Common myeloid progenitor, CD34-positive (primary cell): ENCODE data around the gene KRTAP19-1.

Experiments
- CTCF ChIA-PET: fragments of 350-600 bp; sonication (Branson Sonifier 250); formaldehyde crosslinking; loops from one replicate; lab custom pipeline; 2021; ENCODE audit warnings: antibody characterized with exemption; lab: Charles Lee
- POLR2A ChIA-PET: fragments of 350-600 bp; sonication (Branson Sonifier 250); formaldehyde crosslinking; loops from one replicate; lab custom pipeline; 2021; ENCODE audit warnings: antibody characterized with exemption; lab: Charles Lee
- DNase-seq, 3 donors: peaks; one replicate each; pipeline versions ENCODE4 v3.0.0 to v3.0.0-alpha.2; 2013
- H3K27ac ChIP-seq, 2 experiments: 1 replicate in 1 of 2; 2 replicates in 1 of 2; pipeline ENCODE4 v1.7.0; 2013; ENCODE audit warnings: inconsistent platforms in 2 of 2, low read length in 2 of 2, mild to moderate bottlenecking in 2 of 2, low read depth in 1 of 2, moderate library complexity in 1 of 2; ENCODE audit not compliant: severe bottlenecking in 2 of 2, insufficient read depth in 1 of 2, poor library complexity in 1 of 2
- H3K27me3 ChIP-seq, 5 experiments: replicated peaks in 2 of 5; 1 replicate in 3 of 5; 2 replicates in 2 of 5; pipeline versions ENCODE4 v1.6.1 to v1.7.0; 2013; ENCODE audit warnings: low read length in 4 of 5, mild to moderate bottlenecking in 2 of 5, moderate library complexity in 2 of 5, inconsistent platforms in 1 of 5; ENCODE audit not compliant: insufficient read depth in 5 of 5, control insufficient read depth in 4 of 5
- H3K36me3 ChIP-seq, 4 experiments: 1 replicate in 2 of 4; 2 replicates in 2 of 4; pipeline versions ENCODE4 v1.6.1 to v1.7.0; 2013; ENCODE audit warnings: low read length in 3 of 4, control low read depth in 1 of 4, mild to moderate bottlenecking in 1 of 4; ENCODE audit not compliant: control insufficient read depth in 4 of 4, insufficient read depth in 4 of 4
- H3K4me1 ChIP-seq, 4 experiments: 1 replicate in 3 of 4; 2 replicates in 1 of 4; pipeline versions ENCODE4 v1.6.1 to v1.7.1; 2013; ENCODE audit warnings: low read length in 3 of 4, mild to moderate bottlenecking in 3 of 4, control low read depth in 1 of 4, inconsistent platforms in 1 of 4, moderate library complexity in 1 of 4; ENCODE audit not compliant: control insufficient read depth in 4 of 4, insufficient read depth in 4 of 4; ENCODE audit errors: control extremely low read depth in 1 of 4
- H3K4me3 ChIP-seq, 7 experiments: 1 replicate in 4 of 7; 2 replicates in 3 of 7; pipeline versions ENCODE4 v1.5.1 to v1.7.0; 2013; ENCODE audit warnings: mild to moderate bottlenecking in 7 of 7, low read length in 6 of 7, moderate library complexity in 6 of 7, inconsistent platforms in 2 of 7, low read depth in 2 of 7, control low read depth in 1 of 7; ENCODE audit not compliant: insufficient read depth in 4 of 7, control insufficient read depth in 1 of 7; ENCODE audit errors: extremely low read depth in 1 of 7
- H3K9me3 ChIP-seq, 5 experiments: 1 replicate in 4 of 5; 2 replicates in 1 of 5; pipeline versions ENCODE4 v1.6.1 to v1.7.1; 2013; ENCODE audit warnings: low read length in 4 of 5, mild to moderate bottlenecking in 2 of 5, inconsistent platforms in 1 of 5, low read depth in 1 of 5, moderate library complexity in 1 of 5; ENCODE audit not compliant: control insufficient read depth in 4 of 5, insufficient read depth in 2 of 5; ENCODE audit errors: control extremely low read depth in 1 of 5
- WGBS: methylation state at CpG from one replicate; pipeline ENCODE4 v1.1.5; 2013; ENCODE audit not compliant: insufficient coverage; 5-methylcytosine and 5-hydroxymethylcytosine counted together

Gene KRTAP19-1

GRCh38 chr21:30487336-30487735 is 7.2 kb upstream of the KRTAP19-1 start, which contains the start of gene KRTAP19-2:
Gene KRTAP19-2, minus strand, starts transcription at chr21:30487436. Its CDS starts 88 bp downstream, at chr21:30487348.
- WGBS, result no CpG with 5 or more reads among the region's 2 CpGs
- POLR2A ChIA-PET, result no interaction called here

GRCh38 chr21:30486180-30486579 is 6.0 kb upstream of the KRTAP19-1 start:
- peaks cover 0 to 3% (median 0%) of the 10 kb centered on the region in 5 experiments for H3K9me3 ChIP-seq
- DNase-seq, result no peak
- CTCF ChIA-PET, result no interaction called here

More at GRCh38 chr21:30487336-30487735, 7.2 kb upstream of the KRTAP19-1 start, which contains the start of gene KRTAP19-2:
- Histone ChIP-seq H3K36me3 (no peaks in the 10 kb centered on the region), H3K4me3 (no peak within 1 kb of the TSS), H3K27me3 (no peaks in the 10 kb centered on the region), H3K27ac (no peak within 1 kb of the TSS), H3K9me3 (peaks cover 0 to 3% (median 0%) of the 10 kb centered on the region in 5 experiments), H3K4me1 (no peaks in the 10 kb centered on the region)
- CTCF ChIA-PET, result no interaction called here
- no peak for DNase-seq

GRCh38 chr21:30482130-30482529 is 2.0 kb upstream of the KRTAP19-1 start:
- no peak overlapping the region for H3K4me3 ChIP-seq
- peaks cover 0 to 3% (median 0%) of the 10 kb centered on the region in 5 experiments for H3K9me3 ChIP-seq
- H3K27me3 ChIP-seq, result peaks cover 0 to 3% (median 0%) of the 10 kb centered on the region in 5 experiments
- H3K27ac ChIP-seq, result no peak overlapping the region
- DNase-seq, result no peak
- H3K4me1 ChIP-seq, result no peaks in the 10 kb centered on the region
- ChIA-PET CTCF (no interaction called here), POLR2A (interaction anchor here (0.6 kb wide), 1 partner anchor 307 kb away, joined by 3 read pairs; no protein-coding TSS in a partner anchor)
- H3K36me3 ChIP-seq, result no peaks in the 10 kb centered on the region
- 100% methylated on average over 1 of the region's 2 CpGs for WGBS

More at GRCh38 chr21:30486180-30486579, 6.0 kb upstream of the KRTAP19-1 start:
- Histone ChIP-seq H3K27me3 (no peaks in the 10 kb centered on the region), H3K4me3 (no peak overlapping the region), H3K36me3 (no peaks in the 10 kb centered on the region), H3K27ac (no peak overlapping the region), H3K4me1 (no peaks in the 10 kb centered on the region)
- 95% methylated on average over 2 of the region's 2 CpGs for WGBS
- POLR2A ChIA-PET, result interaction anchor here (0.6 kb wide), 1 partner anchor 146 kb away, joined by 4 read pairs; no protein-coding TSS in a partner anchor

GRCh38 chr21:30479259-30479658 is 908 bp downstream of the KRTAP19-1 start:
- H3K27ac ChIP-seq, result no peak overlapping the region
- H3K27me3 ChIP-seq, result peaks cover 0 to 3% (median 0%) of the 10 kb centered on the region in 5 experiments
- H3K4me3 ChIP-seq, result no peak overlapping the region
- CTCF ChIA-PET, result no interaction called here
- no peaks in the 10 kb centered on the region for H3K36me3 ChIP-seq
- no peak for DNase-seq
- H3K4me1 ChIP-seq, result no peaks in the 10 kb centered on the region
- POLR2A ChIA-PET, result no interaction called here
- H3K9me3 ChIP-seq, result peaks cover 0 to 1% (median 0%) of the 10 kb centered on the region in 5 experiments
- 71% methylated on average over 3 of the region's 4 CpGs for WGBS

- Histone ChIP-seq H3K27ac (no peak overlapping the region), H3K27me3 (peaks cover 0 to 3% (median 0%) of the 10 kb centered on the region in 5 experiments), H3K9me3 (peaks cover 0 to 1% (median 0%) of the 10 kb centered on the region in 5 experiments), H3K4me1 (no peaks in the 10 kb centered on the region), H3K36me3 (no peaks in the 10 kb centered on the region), H3K4me3 (no peak overlapping the region)
- CTCF ChIA-PET, result no interaction called here
- POLR2A ChIA-PET, result no interaction called here
- 73% methylated on average over 3 of the region's 3 CpGs for WGBS
- DNase-seq, result no peak
Observed at GRCh38 chr21:30478004-30478403, 2.2 kb downstream of the KRTAP19-1 start.

- Histone ChIP-seq H3K27me3 (no peaks in the 10 kb centered on the region), H3K4me3 (no peak overlapping the region), H3K4me1 (no peaks in the 10 kb centered on the region), H3K27ac (no peak overlapping the region), H3K9me3 (no peaks in the 10 kb centered on the region), H3K36me3 (no peaks in the 10 kb centered on the region)
- DNase-seq, result no peak
- POLR2A ChIA-PET, result no interaction called here
- no CpG with 5 or more reads among the region's 6 CpGs for WGBS
- CTCF ChIA-PET, result no interaction called here
Observed at GRCh38 chr21:30468900-30469714, 11.1 kb downstream of the KRTAP19-1 start.

GRCh38 chr21:30463713-30464112 is 16.5 kb downstream of the KRTAP19-1 start:
- ChIA-PET POLR2A (no interaction called here), CTCF (no interaction called here)
- Histone ChIP-seq H3K27me3 (no peaks in the 10 kb centered on the region), H3K27ac (no peak overlapping the region), H3K4me3 (no peak overlapping the region), H3K4me1 (no peaks in the 10 kb centered on the region), H3K9me3 (no peaks in the 10 kb centered on the region), H3K36me3 (no peaks in the 10 kb centered on the region)
- no CpG with 5 or more reads among the region's 3 CpGs for whole genome bisulfite sequencing
- no peak for DNase-seq
